HEK293 (cell line): ENCODE results near the gene KCNAB2.

ENCODE experiments used
- CTCF ChIP-seq: fragments of 450-650 bp; formaldehyde crosslinking; IDR thresholded peaks from 2 replicates; pipeline ENCODE4 v1.5.1; 2016; ENCODE audit warnings: missing biosample characterization, missing genetic modification characterization
- PRDM10 ChIP-seq: fragments of 450-650 bp; formaldehyde crosslinking; IDR thresholded peaks from 2 replicates; pipeline ENCODE4 v1.5.1; 2016; ENCODE audit warnings: missing biosample characterization, missing genetic modification characterization
- YY1 ChIP-seq: fragments of 450-650 bp; formaldehyde crosslinking; IDR thresholded peaks from 2 replicates; pipeline ENCODE4 v1.5.1; 2018; ENCODE audit warnings: missing biosample characterization, missing genetic modification characterization
- ZNF768 ChIP-seq: fragments of 450-650 bp; formaldehyde crosslinking; IDR thresholded peaks from 2 replicates; pipeline ENCODE4 v1.5.1; 2018; ENCODE audit warnings: missing biosample characterization, mild to moderate bottlenecking, missing genetic modification characterization

GRCh38 chr1:6118415-6118814, 72.7 kb downstream of the KCNAB2 start:
- no peak for TF ChIP-seq YY1 (tag by site-specific recombination)
- TF ChIP-seq PRDM10 (tag by site-specific recombination), result no peak
- no peak for TF ChIP-seq CTCF (tag by site-specific recombination)
- no peak for TF ChIP-seq ZNF768 (tag by site-specific recombination)
